ENCODE data around the gene PTPRQ.

The PTPRQ gene

DNA sequence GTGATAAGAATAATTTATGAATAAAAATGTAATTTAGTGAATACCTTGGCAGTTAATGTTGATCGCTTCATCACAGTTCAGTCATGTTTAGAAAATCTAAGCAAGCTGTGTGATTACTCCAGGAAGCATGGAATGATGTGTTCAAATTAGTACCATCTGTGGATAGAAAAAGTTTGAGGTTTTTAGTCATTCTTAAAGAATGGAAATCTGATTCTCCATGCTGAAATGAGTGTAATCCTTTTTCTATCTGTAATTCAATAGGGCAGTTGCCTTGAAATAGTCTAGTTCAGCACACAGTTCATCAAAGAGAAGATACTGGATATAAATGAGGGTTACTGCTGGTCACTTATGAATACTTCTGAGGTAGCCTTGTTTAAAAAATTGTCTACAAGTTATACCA lies 136.2 kb downstream of the PTPRQ start:
- TF ChIP-seq, protein P1, sequence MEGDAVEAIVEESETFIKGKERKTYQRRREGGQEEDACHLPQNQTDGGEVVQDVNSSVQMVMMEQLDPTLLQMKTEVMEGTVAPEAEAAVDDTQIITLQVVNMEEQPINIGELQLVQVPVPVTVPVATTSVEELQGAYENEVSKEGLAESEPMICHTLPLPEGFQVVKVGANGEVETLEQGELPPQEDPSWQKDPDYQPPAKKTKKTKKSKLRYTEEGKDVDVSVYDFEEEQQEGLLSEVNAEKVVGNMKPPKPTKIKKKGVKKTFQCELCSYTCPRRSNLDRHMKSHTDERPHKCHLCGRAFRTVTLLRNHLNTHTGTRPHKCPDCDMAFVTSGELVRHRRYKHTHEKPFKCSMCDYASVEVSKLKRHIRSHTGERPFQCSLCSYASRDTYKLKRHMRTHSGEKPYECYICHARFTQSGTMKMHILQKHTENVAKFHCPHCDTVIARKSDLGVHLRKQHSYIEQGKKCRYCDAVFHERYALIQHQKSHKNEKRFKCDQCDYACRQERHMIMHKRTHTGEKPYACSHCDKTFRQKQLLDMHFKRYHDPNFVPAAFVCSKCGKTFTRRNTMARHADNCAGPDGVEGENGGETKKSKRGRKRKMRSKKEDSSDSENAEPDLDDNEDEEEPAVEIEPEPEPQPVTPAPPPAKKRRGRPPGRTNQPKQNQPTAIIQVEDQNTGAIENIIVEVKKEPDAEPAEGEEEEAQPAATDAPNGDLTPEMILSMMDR (conservative IDR thresholded peaks at IDR 0.05; ENCODE audit: control insufficient read depth, insufficient read depth, low read depth, low read length): no peak
- peak overlapping the region; percentile 44 for H3K4me3 ChIP-seq (ENCODE audit: control insufficient read depth, low read depth, low read length)
- peak; percentile 97 for DNase-seq (ENCODE audit: low read depth)

DNA sequence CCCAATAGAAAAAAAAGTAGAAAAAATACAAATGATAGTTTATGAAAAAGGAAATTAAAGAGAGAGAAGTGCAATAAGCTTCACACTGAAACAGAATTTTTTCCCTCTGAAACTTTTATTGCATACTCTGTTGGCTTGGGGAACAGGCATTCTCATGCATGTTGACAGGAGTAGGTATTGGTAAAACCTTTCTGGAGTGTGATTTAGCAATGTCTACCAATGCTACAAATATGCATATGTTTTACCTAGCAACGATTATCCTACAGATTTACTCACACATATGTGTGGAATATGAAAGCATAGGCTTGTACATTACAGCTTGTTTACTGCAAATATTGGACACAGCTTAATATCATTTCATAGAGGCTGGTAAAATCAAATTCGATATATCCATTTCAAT lies 137.7 kb downstream of the PTPRQ start:
- no peak overlapping the region for H3K4me3 ChIP-seq (ENCODE audit: control insufficient read depth, low read depth, low read length)
- TF ChIP-seq, protein P1 (conservative IDR thresholded peaks at IDR 0.05; ENCODE audit: control insufficient read depth, insufficient read depth, low read depth, low read length): no peak
- DNase-seq (ENCODE audit: low read depth): no peak

DNA sequence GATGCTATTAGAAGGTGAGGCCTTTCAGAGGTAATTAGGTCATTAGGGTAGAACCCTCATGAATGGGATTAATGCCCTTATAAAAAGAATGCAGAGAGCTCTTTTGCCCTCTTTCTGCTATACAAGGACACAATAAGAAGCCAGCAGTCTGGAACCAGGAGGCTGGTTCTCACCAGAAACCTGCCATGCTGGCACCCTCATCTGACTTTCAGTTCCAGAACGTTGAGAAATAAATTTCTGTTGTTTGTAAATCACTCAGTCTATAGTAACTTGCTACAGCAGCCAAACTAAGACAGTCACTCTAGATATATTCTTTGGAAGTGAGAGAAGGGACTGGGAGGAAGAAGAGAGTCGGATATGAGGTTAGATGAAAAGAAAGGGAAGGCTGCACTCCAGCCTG lies 138.4 kb downstream of the PTPRQ start:
- no peak overlapping the region for H3K4me3 ChIP-seq (ENCODE audit: control insufficient read depth, low read depth, low read length)
- TF ChIP-seq, protein P1 (conservative IDR thresholded peaks at IDR 0.05; ENCODE audit: control insufficient read depth, insufficient read depth, low read depth, low read length): no peak
- no peak for DNase-seq (ENCODE audit: low read depth)

DNA sequence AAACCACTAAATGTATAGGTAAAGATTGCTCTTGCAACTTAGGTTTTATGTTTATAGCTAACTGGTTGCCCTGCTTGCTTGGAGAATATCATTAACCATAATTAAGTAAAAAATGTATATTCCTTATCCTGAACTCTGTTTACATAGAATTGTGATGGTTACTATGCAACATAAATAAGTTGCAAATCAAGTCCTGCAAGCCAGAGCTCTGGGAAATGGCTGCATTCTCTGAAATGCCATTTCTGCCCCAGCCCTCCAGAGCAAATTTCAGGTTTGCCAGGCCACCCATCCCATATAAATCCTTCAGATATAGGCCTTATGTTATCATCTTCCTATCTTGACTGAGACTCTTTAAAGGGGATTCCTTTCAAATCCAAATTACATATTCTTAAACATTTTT lies 145.0 kb downstream of the PTPRQ start:
- H3K4me3 ChIP-seq (ENCODE audit: control insufficient read depth, low read depth, low read length): no peak overlapping the region
- no peak for DNase-seq (ENCODE audit: low read depth)
- TF ChIP-seq, protein P1 (conservative IDR thresholded peaks at IDR 0.05; ENCODE audit: control insufficient read depth, insufficient read depth, low read depth, low read length): no peak

DNA sequence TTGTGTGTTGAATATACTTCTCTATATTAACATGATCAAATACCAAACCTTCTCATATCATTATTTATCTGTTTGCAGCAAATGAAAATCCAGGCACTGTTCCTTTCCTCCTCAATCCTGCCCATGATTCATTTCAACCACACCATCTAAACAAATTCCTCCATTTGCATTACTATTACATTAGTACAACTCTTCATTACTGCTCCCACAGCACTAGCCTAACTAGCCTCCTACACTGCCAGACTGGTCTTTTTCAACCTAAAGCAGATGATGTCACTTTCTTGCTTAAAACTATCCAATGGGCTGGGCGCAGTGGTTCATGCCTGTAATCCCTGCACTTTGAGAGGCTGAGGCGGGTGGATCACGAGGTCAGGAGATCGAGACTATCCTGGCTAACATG lies 146.1 kb downstream of the PTPRQ start:
- no peak overlapping the region for H3K4me3 ChIP-seq (ENCODE audit: control insufficient read depth, low read depth, low read length)
- TF ChIP-seq, protein P1 (conservative IDR thresholded peaks at IDR 0.05; ENCODE audit: control insufficient read depth, insufficient read depth, low read depth, low read length): no peak
- peak; percentile 34 for DNase-seq (ENCODE audit: low read depth)

DNA sequence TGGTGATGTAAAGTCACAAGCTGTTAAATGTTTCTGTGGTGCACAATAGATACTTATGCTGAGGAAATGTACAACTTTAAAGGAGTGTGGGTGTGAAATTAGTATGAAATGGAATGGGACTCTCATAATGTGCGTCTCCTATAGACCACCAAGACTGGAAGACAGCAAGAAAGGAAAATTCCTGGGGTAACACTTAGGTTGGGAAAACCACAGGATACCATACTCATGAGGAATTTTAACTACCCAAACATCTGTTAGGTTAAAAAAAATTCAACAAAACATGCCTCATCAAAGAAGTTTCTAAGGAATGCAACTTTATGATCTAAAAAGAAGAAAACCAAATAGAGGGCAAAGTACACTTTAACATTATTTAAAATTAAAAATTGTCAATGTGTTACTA lies 149.7 kb downstream of the PTPRQ start:
- DNase-seq (ENCODE audit: low read depth): peak; percentile 93
- H3K4me3 ChIP-seq (ENCODE audit: control insufficient read depth, low read depth, low read length): no peak overlapping the region
- TF ChIP-seq, protein P1 (conservative IDR thresholded peaks at IDR 0.05; ENCODE audit: control insufficient read depth, insufficient read depth, low read depth, low read length): no peak

DNA sequence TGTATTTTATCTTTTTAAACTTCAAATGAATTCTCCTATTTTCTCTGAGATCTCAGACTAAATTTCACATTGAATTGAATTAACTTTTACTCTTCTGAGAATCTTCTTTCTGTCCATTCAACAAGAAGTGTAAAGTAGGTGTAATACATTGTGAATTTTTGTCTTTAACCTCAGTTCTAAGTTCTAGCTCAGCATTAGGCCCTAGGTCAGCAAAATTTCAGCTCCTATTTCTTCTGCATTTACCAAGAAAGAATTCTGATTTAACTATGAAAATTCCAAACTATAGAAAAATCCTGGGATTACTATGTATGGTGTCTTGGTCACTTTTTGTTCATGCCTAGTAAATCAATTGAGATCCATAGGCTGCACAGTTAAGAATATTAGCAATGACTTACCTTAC lies 152.5 kb downstream of the PTPRQ start:
- no peak for DNase-seq (ENCODE audit: low read depth)
- no peak overlapping the region for H3K4me3 ChIP-seq (ENCODE audit: control insufficient read depth, low read depth, low read length)
- TF ChIP-seq, protein P1 (conservative IDR thresholded peaks at IDR 0.05; ENCODE audit: control insufficient read depth, insufficient read depth, low read depth, low read length): no peak
